ENCODE measurements around the gene RRP36. TPM values are rescaled to one million over a fixed set of nuclear protein-coding genes. Genes with fewer than 3 reads are reported as not detected.
A peak's percentile ranks its signal among the peaks of the same experiment; 100 is the strongest.

RRP36 gene
- total RNA-seq, 1 experiment from 2014 or later, result 62.5 TPM

GRCh38 chr6:43019152-43019551, 2.3 kb upstream of the RRP36 start:
- DNase-seq, result no peak
- CTCF ChIA-PET, result no interaction called here
- H3K9me2 ChIP-seq (ENCODE audit: insufficient read depth), result no peaks in the 10 kb centered on the region
- H2AFZ ChIP-seq, result no peak overlapping the region
- H3K4me3 ChIP-seq, result no peak overlapping the region
- no TSS peak for BruUV-seq (replicated peaks)
- intact Hi-C loops (cut with micrococcal nuclease; ENCODE audit: unreplicated experiment), result loop anchor here (10.0 kb wide), 1 partner anchor 114 kb away; no protein-coding TSS in a partner anchor
- no peak for TF ChIP-seq EZH2 (IDR thresholded peaks at IDR 0.05; ENCODE audit: low read depth)
- no peak for TF ChIP-seq CTCF (conservative IDR thresholded peaks at IDR 0.05)
- peaks cover 12% of the 10 kb centered on the region for H3K36me3 ChIP-seq (ENCODE audit: low read depth)
- no peaks in the 10 kb centered on the region for H3K27me3 ChIP-seq (ENCODE audit: insufficient read depth, low read depth)
- H3K27ac ChIP-seq, result no peak overlapping the region
- H3K4me2 ChIP-seq, result no peak overlapping the region
- peaks cover 30% of the 10 kb centered on the region; the same call in 1 of the 2 replicates for H3F3A ChIP-seq (ENCODE audit: insufficient read depth, low read depth)
- POLR2A ChIA-PET (ENCODE audit: unreplicated experiment), result interaction anchor here (0.7 kb wide), 1 partner anchor 15 kb away, joined by 4 read pairs; no protein-coding TSS in a partner anchor
- peaks cover 52% of the 10 kb centered on the region for H3K79me2 ChIP-seq (ENCODE audit: low read depth)
- H4K20me1 ChIP-seq (ENCODE audit: insufficient read depth), result peaks cover 3% of the 10 kb centered on the region
- H3K4me1 ChIP-seq (replicated peaks; ENCODE audit: insufficient read depth), result peaks cover 17% of the 10 kb centered on the region; the same call in 1 of the 2 replicates
- H3K9me3 ChIP-seq (ENCODE audit: insufficient read depth, low read depth), result no peaks in the 10 kb centered on the region

- Histone ChIP-seq H3K27ac (no peak overlapping the region), H2AFZ (no peak overlapping the region), H3K4me3 (no peak overlapping the region), H3K36me3 (ENCODE audit: low read depth) (peaks cover 22% of the 10 kb centered on the region), H3K4me2 (no peak overlapping the region), H4K20me1 (ENCODE audit: insufficient read depth) (peaks cover 3% of the 10 kb centered on the region), H3K4me1 (replicated peaks; ENCODE audit: insufficient read depth) (peaks cover 12% of the 10 kb centered on the region; the same call in 1 of the 2 replicates), H3K79me2 (ENCODE audit: low read depth) (peaks cover 53% of the 10 kb centered on the region), H3K9me3 (ENCODE audit: insufficient read depth, low read depth) (no peaks in the 10 kb centered on the region), H3K9me2 (ENCODE audit: insufficient read depth) (no peaks in the 10 kb centered on the region), H3F3A (ENCODE audit: insufficient read depth, low read depth) (peaks cover 30% of the 10 kb centered on the region; the same call in 1 of the 2 replicates), H3K27me3 (ENCODE audit: insufficient read depth, low read depth) (no peaks in the 10 kb centered on the region)
- no peak for TF ChIP-seq EZH2 (IDR thresholded peaks at IDR 0.05; ENCODE audit: low read depth)
- no peak for TF ChIP-seq CTCF (conservative IDR thresholded peaks at IDR 0.05)
- CTCF ChIA-PET, result no interaction called here
- POLR2A ChIA-PET (ENCODE audit: unreplicated experiment), result interaction anchor here (0.8 kb wide), 1 partner anchor 91 kb away, joined by 4 read pairs; the partner anchor contains the start of gene CNPY3
- no TSS peak for BruUV-seq (replicated peaks)
- no peak for DNase-seq
- intact Hi-C loops (cut with micrococcal nuclease; ENCODE audit: unreplicated experiment), result no loop called here
Observed at GRCh38 chr6:43020052-43020705, 1.2 kb upstream of the RRP36 start.

DNA sequence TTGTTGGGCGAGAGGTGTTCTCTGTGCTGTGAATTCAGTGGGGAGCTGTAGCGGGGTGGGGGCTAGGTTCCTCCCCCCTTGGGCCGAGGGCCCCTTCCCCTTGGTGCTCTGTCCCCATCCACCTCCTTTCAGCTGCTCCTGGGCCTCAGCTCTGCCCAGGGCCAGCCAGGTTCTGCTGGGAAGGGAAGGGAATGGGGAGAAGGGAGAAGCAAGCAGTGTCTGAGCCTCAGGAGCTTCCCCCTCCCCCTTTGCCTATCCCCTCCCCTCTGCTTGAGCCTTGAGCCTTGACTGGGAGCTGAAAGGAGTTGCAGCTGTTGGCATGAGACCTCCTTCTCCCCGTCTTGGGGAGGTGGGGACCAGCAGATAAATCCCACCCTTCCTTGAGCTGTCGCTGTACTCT, 576 bp upstream of the RRP36 start:
- CTCF ChIA-PET, result no interaction called here
- Histone ChIP-seq H3K36me3 (ENCODE audit: low read depth) (peaks cover 24% of the 10 kb centered on the region), H3K9me2 (ENCODE audit: insufficient read depth) (no peaks in the 10 kb centered on the region), H2AFZ (peak overlapping the region; percentile 83; the same call in 1 of the 2 replicates), H3K79me2 (ENCODE audit: low read depth) (peaks cover 47% of the 10 kb centered on the region), H4K20me1 (ENCODE audit: insufficient read depth) (peaks cover 3% of the 10 kb centered on the region), H3K27me3 (ENCODE audit: insufficient read depth, low read depth) (no peaks in the 10 kb centered on the region), H3K4me3 (peak overlapping the region; percentile 79; the same call in 1 of the 2 replicates), H3K27ac (peak overlapping the region; percentile 46), H3K9me3 (ENCODE audit: insufficient read depth, low read depth) (no peaks in the 10 kb centered on the region), H3K4me2 (peak overlapping the region; percentile 88), H3F3A (ENCODE audit: insufficient read depth, low read depth) (peaks cover 30% of the 10 kb centered on the region; the same call in 1 of the 2 replicates), H3K4me1 (replicated peaks; ENCODE audit: insufficient read depth) (0 out of 2 replicates have a peak, but pooled peaks cover 10% of the 10 kb centered on the region)
- POLR2A ChIA-PET (ENCODE audit: unreplicated experiment), result interaction anchor here (0.6 to 0.8 kb wide), 3 partner anchors 61 to 1298 kb away, joined by 3 to 6 read pairs (median 4); partner anchors contain the start of gene CNPY3
- no TSS peak for BruUV-seq (replicated peaks)
- TF ChIP-seq CTCF (conservative IDR thresholded peaks at IDR 0.05) (no peak), EZH2 (IDR thresholded peaks at IDR 0.05; ENCODE audit: low read depth) (no peak)
- no peak for DNase-seq
- intact Hi-C loops (cut with micrococcal nuclease; ENCODE audit: unreplicated experiment), result no loop called here
